HL-60 (cell line): ENCODE data around the gene DNAAF8.

Experiments used
- DNase-seq, 2 experiments: peaks; one replicate each; pipeline ENCODE4 v3.0.0-alpha.2; 2010 to 2020; ENCODE audit warnings: low read depth in 1 of 2, low spot score in 1 of 2
- H3K27ac ChIP-seq: fragments of 250-450 bp; sonication (Bioruptor Pico); replicated peaks from 2 replicates; pipeline ENCODE4 v1.5.1; 2020; ENCODE audit warnings: mild to moderate bottlenecking, moderate library complexity
- H3K27me3 ChIP-seq: fragments of 250-450 bp; sonication (Bioruptor Pico); 2 replicates; pipeline ENCODE4 v1.5.1; 2021; ENCODE audit warnings: mild to moderate bottlenecking, moderate library complexity; ENCODE audit not compliant: insufficient read depth, poor library complexity, severe bottlenecking
- H3K4me3 ChIP-seq: replicated peaks from 2 replicates; pipeline ENCODE4 v1.5.1; 2011; ENCODE audit warnings: mild to moderate bottlenecking, control low read depth, low read length; ENCODE audit not compliant: insufficient read depth
- CTCF ChIP-seq: IDR thresholded peaks from one replicate; pipeline ENCODE4 v1.5.1; 2011; ENCODE audit warnings: low read length, control low read depth, inconsistent platforms; ENCODE audit not compliant: insufficient read depth
- GABPA ChIP-seq: IDR thresholded peaks from 2 replicates; pipeline ENCODE4 v1.6.1; 2012; ENCODE audit warnings: low read depth
- POLR2AphosphoS5 ChIP-seq: IDR thresholded peaks from 2 replicates; pipeline ENCODE4 v1.6.1; 2012; ENCODE audit warnings: low read depth
- REST ChIP-seq: IDR thresholded peaks from 2 replicates; pipeline ENCODE4 v1.6.1; 2012; ENCODE audit warnings: low read depth; ENCODE audit not compliant: insufficient replicate concordance
- SPI1 ChIP-seq: IDR thresholded peaks from 2 replicates; pipeline ENCODE4 v1.6.1; 2012; ENCODE audit warnings: low read depth, mild to moderate bottlenecking, borderline replicate concordance

Gene DNAAF8

GRCh38 chr16:4685776-4686496 is 48.4 kb upstream of the DNAAF8 start:
- TF ChIP-seq SPI1, result no peak
- H3K27ac ChIP-seq, result peak overlapping the region; percentile 54

DNA sequence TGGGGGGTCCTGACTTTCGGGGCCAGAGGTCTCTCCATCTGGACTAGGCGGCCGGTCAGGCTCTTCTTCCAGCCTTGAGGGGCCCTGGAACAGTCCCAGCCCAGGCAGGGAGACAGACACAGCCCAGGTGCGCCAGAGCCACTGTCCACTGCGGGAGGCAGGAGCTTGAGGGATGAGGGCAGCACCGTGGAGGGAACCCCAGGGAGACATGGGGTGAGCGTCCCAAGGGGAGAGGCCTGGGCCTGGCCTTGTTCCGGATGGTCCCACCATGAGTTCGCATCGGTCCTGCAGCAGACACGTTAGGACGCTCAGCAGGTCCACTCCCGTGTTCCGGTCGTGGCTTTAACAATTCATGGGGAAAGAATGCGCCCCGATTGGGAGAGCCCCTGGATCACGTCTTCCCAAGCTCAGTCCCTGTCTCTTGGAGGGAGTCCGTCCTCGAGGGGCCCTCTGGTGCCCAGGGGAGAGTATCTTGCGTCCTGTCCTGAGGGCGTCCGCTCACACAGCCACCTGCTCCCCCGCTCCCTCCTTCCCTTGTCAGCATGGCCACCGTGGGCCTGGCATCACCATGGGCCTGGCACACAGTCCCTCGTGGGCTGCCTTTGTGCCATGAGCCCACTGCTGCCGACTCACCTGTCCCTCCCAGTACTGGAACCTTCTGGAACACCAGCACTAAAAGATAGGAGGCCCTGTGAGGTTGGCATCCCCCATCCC is 47.7 kb upstream of the DNAAF8 start:
- Histone ChIP-seq H3K27me3 (no peaks in the 10 kb centered on the region), H3K4me3 (no peak overlapping the region), H3K27ac (peak overlapping the region; percentile 54)
- TF ChIP-seq POLR2AphosphoS5 (no peak), SPI1 (no peak), GABPA (no peak), CTCF (no peak), REST (no peak)
- no peak for DNase-seq

More at GRCh38 chr16:4685776-4686496, 48.4 kb upstream of the DNAAF8 start:
- DNase-seq, result peak in 1 of 2 experiments; percentile 89
- H3K27me3 ChIP-seq, result no peaks in the 10 kb centered on the region
- no peak overlapping the region for H3K4me3 ChIP-seq

DNA sequence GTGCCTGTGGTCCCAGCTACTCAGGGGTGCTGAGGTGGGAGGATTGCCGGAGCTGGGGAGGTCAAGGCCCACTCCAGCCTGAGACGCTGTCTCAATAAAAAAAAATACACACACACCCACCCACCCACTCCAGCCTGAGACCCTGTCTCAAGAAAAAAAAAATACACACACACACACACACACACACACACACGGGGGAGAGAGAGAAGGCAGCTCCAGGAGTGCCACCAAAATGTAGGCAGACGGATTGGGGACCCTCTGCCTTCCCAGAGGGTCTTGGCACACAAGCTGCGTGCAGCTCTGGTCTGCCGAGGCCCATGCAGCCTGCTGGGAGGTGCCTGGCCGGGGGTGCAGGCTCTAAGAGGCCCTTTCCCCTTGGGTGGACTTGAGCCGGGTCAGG is 46.9 kb upstream of the DNAAF8 start:
- DNase-seq, result no peak

More for the DNA sequence above, 46.9 kb upstream of the DNAAF8 start:
- Histone ChIP-seq H3K4me3 (no peak overlapping the region), H3K27ac (no peak overlapping the region), H3K27me3 (no peaks in the 10 kb centered on the region)
- TF ChIP-seq CTCF (no peak), POLR2AphosphoS5 (no peak), REST (no peak), SPI1 (no peak), GABPA (no peak)
